CD4-positive, CD25-positive, alpha-beta regulatory T cell (primary cell): ENCODE data around the gene MXD1. TPM values are rescaled to one million over a fixed set of nuclear protein-coding genes. Genes with fewer than 3 reads are reported as not detected.

Experiments
- ATAC-seq, 2 donors: fragments of 150-1000 bp; cut with Tn5 transposase; one replicate each; pipeline ENCODE4 v1.10.0; 2021; ENCODE audit warnings: low read depth in 2 of 2, moderate number of reproducible peaks in 2 of 2, moderate library complexity in 1 of 2
- DNase-seq, 3 donors: peaks; one replicate each; pipeline versions ENCODE4 v3.0.0 to v3.0.0-alpha.2; 2012 to 2022; ENCODE audit warnings: mixed read lengths in 1 of 3
- H3K27ac ChIP-seq: one replicate; pipeline ENCODE4 v1.7.0; 2013; ENCODE audit warnings: mild to moderate bottlenecking, low read length; ENCODE audit not compliant: insufficient read depth, poor library complexity, severe bottlenecking
- H3K27me3 ChIP-seq: one replicate; pipeline ENCODE4 v1.7.0; 2013; ENCODE audit warnings: low read length; ENCODE audit not compliant: control insufficient read depth, insufficient read depth
- H3K36me3 ChIP-seq: one replicate; pipeline ENCODE4 v1.7.0; 2013; ENCODE audit warnings: mild to moderate bottlenecking, low read length, moderate library complexity; ENCODE audit not compliant: control insufficient read depth, insufficient read depth
- H3K4me1 ChIP-seq: 2 replicates; pipeline ENCODE4 v1.7.0; 2013; ENCODE audit warnings: mild to moderate bottlenecking, low read length; ENCODE audit not compliant: insufficient read depth, control insufficient read depth, poor library complexity, severe bottlenecking
- H3K4me3 ChIP-seq: one replicate; pipeline ENCODE4 v1.7.0; 2013; ENCODE audit warnings: low read depth, mild to moderate bottlenecking, low read length, moderate library complexity
- H3K9me3 ChIP-seq, 2 experiments: 1 replicate in 1 of 2; 2 replicates in 1 of 2; pipeline ENCODE4 v1.7.0; 2013; ENCODE audit warnings: low read length in 2 of 2, mild to moderate bottlenecking in 1 of 2, moderate library complexity in 1 of 2; ENCODE audit not compliant: control insufficient read depth in 2 of 2
- H3K27ac Mint-ChIP-seq, 3 donors: one replicate each; pipeline ENCODE4 v1.8.0; 2020 to 2022; ENCODE audit warnings: mild to moderate bottlenecking in 3 of 3, mixed read lengths in 3 of 3, moderate library complexity in 2 of 3
- H3K27me3 Mint-ChIP-seq: one replicate; pipeline ENCODE4 v1.8.0; 2022; ENCODE audit warnings: mild to moderate bottlenecking, mixed read lengths
- H3K36me3 Mint-ChIP-seq: one replicate; pipeline ENCODE4 v1.8.0; 2020; ENCODE audit warnings: mixed read lengths
- H3K4me1 Mint-ChIP-seq, 4 donors: one replicate each; pipeline ENCODE4 v1.8.0; 2020 to 2022; ENCODE audit warnings: mixed read lengths in 4 of 4, mild to moderate bottlenecking in 1 of 4
- H3K4me3 Mint-ChIP-seq, 4 donors: one replicate each; pipeline ENCODE4 v1.8.0; 2020 to 2022; ENCODE audit warnings: mild to moderate bottlenecking in 4 of 4, mixed read lengths in 4 of 4, moderate library complexity in 3 of 4
- H3K9me3 Mint-ChIP-seq, 7 donors: one replicate each; pipeline ENCODE4 v1.8.0; 2020 to 2022; ENCODE audit warnings: mixed read lengths in 7 of 7, mild to moderate bottlenecking in 3 of 7, moderate library complexity in 2 of 7
- polyA plus RNA-seq, 4 donors: library from polyadenylated mRNA; unstranded; fragments of 300-500 nt; fragmentation: Illumina TruSeq; gene quantifications; one replicate each; pipeline ENCODE4 v1.2.3, GENCODE V29; 2021
- total RNA-seq: library from RNA; stranded (reverse); gene quantifications from one replicate; pipeline ENCODE4 v1.2.3, GENCODE V29; 2022

The MXD1 gene
- total and polyA plus RNA-seq, 5 donors from 2014 or later = 8.3 to 40.6 (median 12.9) TPM

DNA sequence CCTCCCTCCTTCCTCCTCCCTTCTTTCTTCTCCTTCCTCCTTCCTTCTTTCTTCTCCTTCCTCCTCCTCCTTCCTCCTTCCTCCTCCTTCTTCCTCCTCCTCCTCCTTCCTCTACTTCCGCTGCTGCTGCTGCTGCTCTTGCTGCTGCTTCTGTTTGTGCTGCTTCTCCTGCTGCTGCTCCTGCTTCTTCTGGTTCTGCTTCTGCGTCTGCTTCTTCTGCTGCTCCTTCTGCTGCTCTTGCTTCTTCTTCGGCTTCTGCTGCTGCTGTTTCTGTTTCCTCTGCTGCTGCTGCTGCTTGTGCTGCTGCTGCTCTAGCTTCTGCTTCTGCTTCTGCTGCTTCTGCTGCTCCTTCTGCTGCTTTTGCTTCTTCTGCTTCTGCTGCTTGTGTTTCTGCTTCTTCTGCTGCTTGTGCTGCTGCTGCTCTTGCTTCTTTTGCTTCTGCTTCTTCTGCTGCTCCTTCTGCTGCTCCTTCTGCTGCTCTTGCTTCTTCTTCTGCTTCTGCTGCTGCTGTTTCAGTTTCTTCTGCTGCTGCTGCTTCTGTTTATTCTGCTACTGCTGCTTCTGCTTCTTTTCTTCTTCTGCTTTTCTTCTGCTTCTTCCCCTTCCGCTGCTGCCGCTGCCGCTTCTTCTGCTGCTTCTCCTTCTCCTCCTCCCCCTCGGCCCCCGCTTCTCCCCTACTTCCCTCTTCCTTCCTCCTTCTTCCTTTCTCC, 12.5 kb upstream of the MXD1 start:
- H3K4me3 Mint-ChIP-seq = peak overlapping the region; percentile 86 to 95 (median 90)
- peak; percentile 46 to 54 for ATAC-seq
- Histone ChIP-seq H3K4me3 (peak overlapping the region; percentile 90), H3K36me3 (peaks cover 57% of the 10 kb centered on the region), H3K27ac (peak overlapping the region; percentile 72), H3K9me3 (no peaks in the 10 kb centered on the region), H3K4me1 (peaks cover 33% of the 10 kb centered on the region), H3K27me3 (no peaks in the 10 kb centered on the region)
- H3K9me3 Mint-ChIP-seq = no peaks in the 10 kb centered on the region
- no peaks in the 10 kb centered on the region for H3K27me3 Mint-ChIP-seq
- H3K27ac Mint-ChIP-seq = peak overlapping the region; percentile 64 to 100 (median 91)
- DNase-seq = peak in 2 of 3 donors; percentile 24 to 46
- H3K4me1 Mint-ChIP-seq = peaks cover 20 to 67% (median 47%) of the 10 kb centered on the region in 4 donors
- peaks cover 42% of the 10 kb centered on the region for H3K36me3 Mint-ChIP-seq

DNA sequence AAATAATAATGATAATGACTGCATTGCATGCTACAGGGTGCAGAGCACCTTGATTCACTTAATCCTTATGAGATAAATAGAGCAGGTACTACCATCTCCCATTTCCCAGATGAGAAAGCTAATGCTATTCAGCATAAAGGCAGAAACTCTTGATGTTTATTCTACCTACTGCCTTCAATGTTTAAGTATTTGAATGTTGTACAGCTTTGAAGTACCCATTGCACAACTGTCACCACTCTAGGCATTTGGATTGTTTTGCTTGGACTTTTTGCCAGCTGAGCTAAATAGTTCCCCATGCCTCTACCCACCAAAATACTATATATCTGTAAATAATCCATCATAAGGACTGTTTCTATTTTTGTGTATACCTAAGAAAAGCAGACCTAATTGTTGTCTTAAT, 7.7 kb upstream of the MXD1 start:
- Mint-ChIP-seq H3K4me1 (peaks cover 14 to 34% (median 28%) of the 10 kb centered on the region in 4 donors), H3K4me3 (no peak overlapping the region), H3K27me3 (no peaks in the 10 kb centered on the region), H3K36me3 (peaks cover 29% of the 10 kb centered on the region), H3K9me3 (no peaks in the 10 kb centered on the region), H3K27ac (no peak overlapping the region)
- no peak overlapping the region for H3K4me3 ChIP-seq
- ATAC-seq (no peak), DNase-seq (no peak)
- H3K27ac ChIP-seq = no peak overlapping the region
- H3K4me1 ChIP-seq = peaks cover 16% of the 10 kb centered on the region
- no peaks in the 10 kb centered on the region for H3K9me3 ChIP-seq
- no peaks in the 10 kb centered on the region for H3K27me3 ChIP-seq
- peaks cover 49% of the 10 kb centered on the region for H3K36me3 ChIP-seq

DNA sequence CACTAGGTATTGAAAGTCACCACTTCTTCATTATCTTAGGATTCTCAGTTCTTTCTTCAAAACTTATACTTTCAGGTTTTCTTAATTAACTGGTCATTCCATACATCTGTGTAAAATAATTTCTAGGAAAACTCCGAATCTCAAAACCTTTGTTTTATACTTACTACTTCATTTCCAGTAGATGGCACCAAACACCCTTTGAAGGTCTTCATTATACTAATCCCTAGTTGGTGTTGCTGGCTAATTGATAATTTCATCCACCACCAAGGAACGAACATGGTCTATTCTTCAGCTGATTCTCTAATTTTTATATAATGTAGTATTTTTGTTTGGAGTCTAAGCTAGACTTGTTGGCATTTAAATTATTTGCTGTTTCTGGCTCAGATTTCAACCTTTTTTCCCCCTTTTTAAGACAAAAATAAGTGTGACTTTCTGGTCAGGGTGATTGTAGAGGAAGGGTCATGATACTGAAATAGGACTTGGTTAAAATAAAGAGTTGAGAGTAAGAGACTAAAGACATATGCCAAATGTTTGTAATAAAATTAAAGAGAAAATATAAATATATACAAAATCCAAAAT, 2.8 kb upstream of the MXD1 start:
- H3K27ac ChIP-seq = peak overlapping the region; percentile 53
- H3K4me1 ChIP-seq = peaks cover 30% of the 10 kb centered on the region
- H3K4me3 Mint-ChIP-seq = peak overlapping the region; percentile 35 to 94 (median 40)
- peaks cover 11 to 36% (median 27%) of the 10 kb centered on the region in 4 donors for H3K4me1 Mint-ChIP-seq
- peak in 2 of 3 donors; percentile 73 for DNase-seq
- peaks cover 32% of the 10 kb centered on the region for H3K36me3 ChIP-seq
- H3K27me3 Mint-ChIP-seq = no peaks in the 10 kb centered on the region
- peak overlapping the region; percentile 48 to 87 (median 51) for H3K27ac Mint-ChIP-seq
- H3K4me3 ChIP-seq = no peak overlapping the region
- no peak for ATAC-seq
- no peaks in the 10 kb centered on the region for H3K9me3 Mint-ChIP-seq
- H3K36me3 Mint-ChIP-seq = peaks cover 15% of the 10 kb centered on the region
- no peaks in the 10 kb centered on the region for H3K27me3 ChIP-seq
- H3K9me3 ChIP-seq = no peaks in the 10 kb centered on the region

DNA sequence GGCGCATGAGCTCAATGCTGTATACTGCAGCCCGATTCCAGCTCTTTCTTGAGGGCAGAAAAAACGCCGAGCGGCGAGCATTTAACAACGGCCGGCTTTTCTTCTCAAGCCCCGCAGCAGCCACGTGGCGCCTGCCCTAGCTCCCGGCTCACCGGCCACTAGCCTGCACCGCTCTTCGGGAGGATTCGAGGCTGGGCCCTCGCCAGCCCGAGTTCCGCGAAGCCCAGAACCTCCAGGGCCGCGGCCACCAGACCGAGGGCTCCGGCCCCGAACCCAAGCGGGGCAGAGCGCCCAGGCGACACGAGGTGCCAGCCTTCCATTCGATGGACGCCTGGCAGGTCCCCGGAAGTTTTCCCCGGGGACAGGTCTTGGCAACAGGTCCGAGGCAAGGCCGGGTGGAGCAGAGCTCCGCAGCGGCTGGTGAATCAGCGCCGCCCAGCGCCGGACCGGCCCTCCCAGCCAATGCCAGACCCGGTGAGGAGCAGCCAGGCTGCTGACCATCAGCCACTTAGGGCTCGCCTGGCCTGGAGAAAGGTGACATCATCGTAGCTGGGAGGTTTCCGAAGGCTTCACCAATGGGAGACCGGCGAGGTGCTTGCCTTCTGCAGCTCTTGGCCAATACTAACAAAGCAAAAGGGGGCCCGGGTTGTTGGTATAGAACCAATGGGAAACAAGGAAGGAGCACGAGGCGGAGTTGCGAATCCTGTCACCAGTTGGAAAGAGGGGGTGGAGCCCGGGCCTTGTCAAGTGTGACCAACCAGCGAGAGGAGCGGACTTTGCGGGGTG, 552 bp upstream of the MXD1 start:
- Mint-ChIP-seq H3K4me1 (peaks cover 19 to 49% (median 34%) of the 10 kb centered on the region in 4 donors), H3K27ac (peak overlapping the region; percentile 70 to 94 (median 93)), H3K9me3 (no peaks in the 10 kb centered on the region), H3K36me3 (peaks cover 9% of the 10 kb centered on the region), H3K4me3 (peak overlapping the region; percentile 88 to 92 (median 90)), H3K27me3 (no peaks in the 10 kb centered on the region)
- H3K36me3 ChIP-seq = peaks cover 18% of the 10 kb centered on the region
- peak overlapping the region; percentile 64 for H3K4me3 ChIP-seq
- H3K27ac ChIP-seq = peak overlapping the region; percentile 97
- H3K27me3 ChIP-seq = no peaks in the 10 kb centered on the region
- peaks cover 32% of the 10 kb centered on the region for H3K4me1 ChIP-seq
- ATAC-seq (peak; percentile 94), DNase-seq (peak; percentile 99 to 100 (median 100))
- no peaks in the 10 kb centered on the region for H3K9me3 ChIP-seq

DNA sequence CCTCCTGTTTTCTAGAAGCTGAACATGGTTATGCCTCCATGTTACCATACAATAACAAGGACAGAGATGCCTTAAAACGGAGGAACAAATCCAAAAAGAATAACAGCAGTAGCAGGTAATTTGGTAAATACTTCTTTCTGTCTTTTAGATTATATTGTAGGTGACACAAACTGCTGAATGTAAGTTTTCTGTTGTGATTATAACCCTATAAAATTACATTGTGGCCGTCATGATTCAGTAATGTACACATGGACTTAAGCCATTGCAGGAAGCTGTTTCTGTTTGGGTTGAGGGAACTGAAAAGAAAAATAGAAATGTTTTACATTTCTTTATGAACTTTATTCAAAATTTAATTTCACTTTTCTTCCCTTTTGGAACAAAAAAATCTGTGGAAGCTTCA, 1.2 kb downstream of the MXD1 start:
- no peaks in the 10 kb centered on the region for H3K9me3 ChIP-seq
- peaks cover 32% of the 10 kb centered on the region for H3K4me1 ChIP-seq
- peak overlapping the region; percentile 80 to 94 (median 83) for H3K4me3 Mint-ChIP-seq
- ATAC-seq (no peak), DNase-seq (no peak)
- peak overlapping the region; percentile 86 for H3K4me3 ChIP-seq
- H3K9me3 Mint-ChIP-seq = no peaks in the 10 kb centered on the region
- H3K36me3 ChIP-seq = peaks cover 17% of the 10 kb centered on the region
- H3K4me1 Mint-ChIP-seq = peaks cover 19 to 49% (median 36%) of the 10 kb centered on the region in 4 donors
- H3K27ac ChIP-seq = no peak overlapping the region
- H3K27ac Mint-ChIP-seq = peak overlapping the region; percentile 20 to 76 (median 67)
- H3K27me3 Mint-ChIP-seq = no peaks in the 10 kb centered on the region
- peaks cover 7% of the 10 kb centered on the region for H3K36me3 Mint-ChIP-seq
- no peaks in the 10 kb centered on the region for H3K27me3 ChIP-seq

DNA sequence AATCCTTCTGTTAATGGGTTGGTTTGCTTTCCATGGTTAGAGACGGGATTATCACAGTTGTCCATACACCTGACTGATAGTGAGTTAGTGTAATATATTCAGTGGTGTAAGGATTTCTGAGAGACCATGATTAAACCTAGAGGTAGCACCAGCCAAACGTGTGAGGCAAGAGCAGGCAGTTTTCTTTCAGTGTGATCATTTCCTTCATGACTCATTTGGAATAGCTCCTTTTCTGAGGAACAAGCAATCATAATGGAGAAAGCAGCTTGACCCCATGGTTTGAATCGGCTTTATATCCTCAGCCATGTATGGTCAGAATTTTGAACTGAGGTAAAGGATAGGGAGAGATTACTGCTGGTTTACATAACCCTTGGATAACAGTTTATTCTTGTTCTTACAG, 2.9 kb downstream of the MXD1 start:
- ATAC-seq (no peak), DNase-seq (no peak)
- Mint-ChIP-seq H3K27ac (no peak overlapping the region), H3K27me3 (no peaks in the 10 kb centered on the region), H3K4me3 (peak overlapping the region in 2 of 4 donors; percentile 68 to 80), H3K9me3 (no peaks in the 10 kb centered on the region), H3K4me1 (peaks cover 17 to 41% (median 29%) of the 10 kb centered on the region in 4 donors), H3K36me3 (peaks cover 15% of the 10 kb centered on the region)
- peaks cover 26% of the 10 kb centered on the region for H3K36me3 ChIP-seq
- no peak overlapping the region for H3K27ac ChIP-seq
- H3K27me3 ChIP-seq = no peaks in the 10 kb centered on the region
- no peaks in the 10 kb centered on the region for H3K9me3 ChIP-seq
- peaks cover 28% of the 10 kb centered on the region for H3K4me1 ChIP-seq
- no peak overlapping the region for H3K4me3 ChIP-seq

DNA sequence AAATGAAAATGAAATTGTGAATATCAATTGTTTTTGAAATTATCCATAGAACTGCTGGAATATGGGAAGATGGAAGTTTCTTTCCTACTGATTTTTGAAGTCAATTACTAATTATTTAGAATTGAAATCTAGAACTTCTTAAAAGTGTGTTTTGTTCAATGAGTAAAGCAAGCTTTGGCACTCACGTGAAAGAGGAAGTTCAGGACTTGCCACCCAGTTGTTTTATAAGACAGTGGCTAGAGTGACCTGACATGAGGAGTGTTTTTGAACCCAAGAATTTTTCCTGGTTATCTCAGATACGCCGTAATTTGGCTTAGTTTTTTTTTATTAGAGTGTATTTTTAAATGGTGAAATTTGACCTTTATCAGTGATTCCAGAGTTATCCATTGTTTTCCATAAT, 3.5 kb downstream of the MXD1 start:
- Mint-ChIP-seq H3K4me1 (peaks cover 15 to 40% (median 28%) of the 10 kb centered on the region in 4 donors), H3K27ac (no peak overlapping the region), H3K36me3 (peaks cover 20% of the 10 kb centered on the region), H3K4me3 (peak overlapping the region in 1 of 4 donors; percentile 68), H3K27me3 (no peaks in the 10 kb centered on the region), H3K9me3 (no peaks in the 10 kb centered on the region)
- no peak overlapping the region for H3K27ac ChIP-seq
- no peak for DNase-seq
- peaks cover 26% of the 10 kb centered on the region for H3K36me3 ChIP-seq
- no peaks in the 10 kb centered on the region for H3K27me3 ChIP-seq
- H3K4me3 ChIP-seq = no peak overlapping the region
- H3K9me3 ChIP-seq = no peaks in the 10 kb centered on the region
- peaks cover 28% of the 10 kb centered on the region for H3K4me1 ChIP-seq
- ATAC-seq = no peak
